Neural cell (in vitro differentiated cells): ENCODE data around the gene C20orf202. TPM values are rescaled to one million over a fixed set of nuclear protein-coding genes. Genes with fewer than 3 reads are reported as not detected.

Source experiments
- H2AFZ ChIP-seq: fragments of 200-600, 300-800 bp; sonication (generic), shearing (Covaris generic); 2 replicates; pipeline ENCODE4 v1.6.0; 2014; ENCODE audit warnings: low read depth, mild to moderate bottlenecking, antibody characterized with exemption, low read length, moderate library complexity
- H3F3A ChIP-seq: fragments of 200-600 bp; shearing (Covaris generic); 2 replicates; pipeline ENCODE4 v1.6.1; 2016; ENCODE audit warnings: mild to moderate bottlenecking, moderate library complexity, mixed read lengths, antibody characterized with exemption, low read length; ENCODE audit not compliant: insufficient read depth, poor library complexity, severe bottlenecking
- H3K27ac ChIP-seq: fragments of 200-600, 300-800 bp; sonication (generic), shearing (Covaris generic); 2 replicates; pipeline ENCODE4 v1.5.1; 2014; ENCODE audit warnings: mild to moderate bottlenecking, low read length, moderate library complexity
- H3K27me3 ChIP-seq: fragments of 300-800, 200-600 bp; sonication (generic), shearing (Covaris generic); 2 replicates; pipeline ENCODE4 v1.6.0; 2014; ENCODE audit warnings: mild to moderate bottlenecking, low read depth, low read length, moderate library complexity; ENCODE audit not compliant: insufficient read depth
- H3K36me3 ChIP-seq: fragments of 300-800, 200-600 bp; sonication (generic), shearing (Covaris generic); 2 replicates; pipeline ENCODE4 v1.5.1; 2014; ENCODE audit warnings: mild to moderate bottlenecking, antibody characterized with exemption, low read length, moderate library complexity; ENCODE audit not compliant: insufficient read depth
- H3K4me2 ChIP-seq: fragments of 300-800, 200-600 bp; sonication (generic), shearing (Covaris generic); 2 replicates; pipeline ENCODE4 v1.6.0; 2014; ENCODE audit warnings: mild to moderate bottlenecking, low read length
- H3K4me3 ChIP-seq: fragments of 300-800, 200-600 bp; sonication (generic), shearing (Covaris generic); 2 replicates; pipeline ENCODE4 v1.5.1; 2014; ENCODE audit warnings: mild to moderate bottlenecking, low read length, moderate library complexity
- H3K79me2 ChIP-seq: fragments of 200-600 bp; shearing (Covaris generic); replicated peaks from 2 replicates; pipeline ENCODE4 v1.6.0; 2014; ENCODE audit warnings: mild to moderate bottlenecking, low read length, moderate library complexity; ENCODE audit not compliant: insufficient read depth
- H3K9ac ChIP-seq: fragments of 300-800, 200-600 bp; sonication (generic), shearing (Covaris generic); 2 replicates; pipeline ENCODE4 v1.6.1; 2016; ENCODE audit warnings: mild to moderate bottlenecking, low read length, mixed read lengths
- H3K9me2 ChIP-seq: fragments of 200-600 bp; shearing (Covaris generic); 2 replicates; pipeline ENCODE4 v1.6.1; 2016; ENCODE audit warnings: mild to moderate bottlenecking, low read length, mixed read lengths; ENCODE audit not compliant: insufficient read depth
- H3K9me3 ChIP-seq: fragments of 200-600, 300-800 bp; sonication (generic), shearing (Covaris generic); 2 replicates; pipeline ENCODE4 v1.6.1; 2016; ENCODE audit warnings: mild to moderate bottlenecking, mixed run types, low read length, moderate library complexity, mixed read lengths
- H4K20me1 ChIP-seq: fragments of 200-600 bp; shearing (Covaris generic); 2 replicates; pipeline ENCODE4 v1.6.1; 2016; ENCODE audit warnings: mild to moderate bottlenecking, mixed run types; ENCODE audit not compliant: insufficient read depth
- CTCF ChIP-seq: fragments of 450-650 bp; IDR thresholded peaks from 2 replicates; pipeline ENCODE4 v1.5.1; 2014; ENCODE audit warnings: antibody characterized with exemption, mild to moderate bottlenecking, moderate library complexity; ENCODE audit not compliant: poor library complexity, severe bottlenecking
- EP300 ChIP-seq: fragments of 450-650 bp; conservative IDR thresholded peaks from 2 replicates; pipeline ENCODE4 v1.6.1; 2014; ENCODE audit warnings: antibody characterized with exemption, mild to moderate bottlenecking, moderate library complexity; ENCODE audit not compliant: poor library complexity, severe bottlenecking
- EZH2 ChIP-seq: fragments of 200-600, 300-800 bp; shearing (Covaris generic), sonication (generic); IDR thresholded peaks from 2 replicates; pipeline ENCODE4 v1.6.1; 2014; ENCODE audit warnings: antibody characterized with exemption, low read length, borderline replicate concordance, mild to moderate bottlenecking; ENCODE audit not compliant: insufficient read depth, poor library complexity, severe bottlenecking
- MXI1 ChIP-seq: fragments of 450-650 bp; conservative IDR thresholded peaks from 2 replicates; pipeline ENCODE4 v1.6.1; 2014; ENCODE audit warnings: antibody characterized with exemption, mild to moderate bottlenecking; ENCODE audit not compliant: poor library complexity, severe bottlenecking
- POLR2AphosphoS5 ChIP-seq: IDR thresholded peaks from 2 replicates; pipeline ENCODE4 v1.6.1; 2012
- RAD21 ChIP-seq: fragments of 450-650 bp; conservative IDR thresholded peaks from 2 replicates; pipeline ENCODE4 v1.6.1; 2014; ENCODE audit warnings: antibody characterized with exemption, mild to moderate bottlenecking, moderate library complexity
- REST ChIP-seq: IDR thresholded peaks from 2 replicates; pipeline ENCODE4 v1.6.1; 2012; ENCODE audit warnings: borderline replicate concordance
- SMC3 ChIP-seq: fragments of 450-650 bp; conservative IDR thresholded peaks from 2 replicates; pipeline ENCODE4 v1.6.1; 2014; ENCODE audit warnings: antibody characterized with exemption, mild to moderate bottlenecking, moderate library complexity; ENCODE audit not compliant: poor library complexity
- TAF1 ChIP-seq: IDR thresholded peaks from 2 replicates; pipeline ENCODE4 v1.6.1; 2012; ENCODE audit warnings: low read depth
- polyA plus RNA-seq: library from polyadenylated mRNA; depleted of rRNA; stranded (reverse); fragments of >200 nt; gene quantifications from 2 replicates; pipeline ENCODE4 v1.2.3, GENCODE V29; 2014

Gene C20orf202
- polyA plus RNA-seq, 1 donor from 2014 or later = 0.62 TPM

GRCh38 chr20:1190847-1191246 is 12.4 kb upstream of the C20orf202 start:
- Histone ChIP-seq H3K27me3 (no peaks in the 10 kb centered on the region), H3K9me3 (no peaks in the 10 kb centered on the region), H3F3A (no peaks in the 10 kb centered on the region), H3K4me2 (no peak overlapping the region), H2AFZ (no peak overlapping the region), H3K27ac (no peak overlapping the region), H3K4me3 (no peak overlapping the region), H3K9me2 (no peaks in the 10 kb centered on the region), H4K20me1 (no peaks in the 10 kb centered on the region), H3K36me3 (no peaks in the 10 kb centered on the region), H3K79me2 (no peaks in the 10 kb centered on the region), H3K9ac (no peak overlapping the region)
- no peak for TF ChIP-seq RAD21
- TF ChIP-seq EZH2 = no peak
- TF ChIP-seq CTCF = no peak
- TF ChIP-seq REST = no peak
- no peak for TF ChIP-seq POLR2AphosphoS5
- no peak for TF ChIP-seq SMC3
- TF ChIP-seq MXI1 = no peak
- TF ChIP-seq EP300 = no peak
- no peak for TF ChIP-seq TAF1

DNA sequence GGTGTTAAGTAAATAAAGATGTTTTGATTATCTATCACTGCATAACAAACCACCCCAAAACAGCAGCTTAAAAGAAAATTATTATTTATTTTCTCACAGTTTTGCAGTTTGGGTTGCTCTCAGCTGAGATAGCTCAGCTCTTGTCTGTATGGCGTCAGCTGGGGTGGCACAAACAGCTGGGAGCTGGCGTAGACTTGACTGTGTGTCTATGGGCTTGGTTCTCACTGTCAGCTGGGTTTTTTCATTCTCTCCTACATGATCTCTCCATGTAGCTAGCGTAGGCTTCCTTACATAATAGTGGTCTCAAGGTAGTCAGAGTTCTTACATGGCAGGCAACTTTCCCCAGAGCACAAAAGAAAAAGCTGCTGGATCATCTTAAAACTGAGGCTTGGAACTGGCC is 12.0 kb upstream of the C20orf202 start:
- H3K27me3 ChIP-seq = no peaks in the 10 kb centered on the region
- no peaks in the 10 kb centered on the region for H4K20me1 ChIP-seq
- H3K9ac ChIP-seq = no peak overlapping the region
- TF ChIP-seq REST (no peak), CTCF (no peak)
- H3F3A ChIP-seq = no peaks in the 10 kb centered on the region
- H3K9me3 ChIP-seq = no peaks in the 10 kb centered on the region
- H3K4me2 ChIP-seq = no peak overlapping the region
- no peak overlapping the region for H3K4me3 ChIP-seq
- H2AFZ ChIP-seq = no peak overlapping the region
- no peak overlapping the region for H3K27ac ChIP-seq
- no peaks in the 10 kb centered on the region for H3K9me2 ChIP-seq
- H3K36me3 ChIP-seq = no peaks in the 10 kb centered on the region
- no peaks in the 10 kb centered on the region for H3K79me2 ChIP-seq
